ENCODE measurements around the gene LAMA2.

Gene LAMA2

DNA sequence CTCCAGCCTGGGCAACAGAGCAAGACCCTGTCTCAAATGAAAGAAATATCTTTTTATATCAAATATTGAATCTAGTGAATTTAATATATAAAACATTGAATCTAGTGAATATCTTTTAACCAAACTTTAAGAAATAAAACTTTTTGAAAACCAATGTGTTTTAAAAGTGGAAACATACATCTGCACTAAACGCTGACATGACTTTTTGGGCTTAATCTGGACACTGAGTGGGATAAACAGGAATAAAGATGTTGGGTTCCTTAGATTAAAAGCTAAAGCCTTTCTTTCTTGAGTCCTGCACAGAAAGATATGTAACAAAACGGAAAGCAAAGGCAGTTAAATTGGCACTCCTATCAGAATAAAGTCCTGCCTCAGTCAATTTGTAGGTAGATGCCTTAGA lies 636.8 kb downstream of the LAMA2 start:
- TF ChIP-seq YY1 (IDR thresholded peaks at IDR 0.05; ENCODE audit: low read depth): no peak
- TF ChIP-seq MAX (IDR thresholded peaks at IDR 0.05): no peak
- TF ChIP-seq NFIC (IDR thresholded peaks at IDR 0.05): no peak
- TF ChIP-seq ZBTB7A (IDR thresholded peaks at IDR 0.05; ENCODE audit: low read depth): no peak
- TF ChIP-seq CREB1 (IDR thresholded peaks at IDR 0.05; ENCODE audit: low read depth): no peak
- no peak for TF ChIP-seq EP300 (IDR thresholded peaks at IDR 0.05; ENCODE audit: borderline replicate concordance)
- no peak for TF ChIP-seq USF1 (IDR thresholded peaks at IDR 0.05)
- TF ChIP-seq TEAD4 (IDR thresholded peaks at IDR 0.05): no peak
- TF ChIP-seq TAF1 (IDR thresholded peaks at IDR 0.05; ENCODE audit: low read depth): no peak
- TF ChIP-seq TCF12 (IDR thresholded peaks at IDR 0.05; ENCODE audit: low read depth): no peak
- TF ChIP-seq EGR1 (IDR thresholded peaks at IDR 0.05): no peak
- TF ChIP-seq, protein P1, sequence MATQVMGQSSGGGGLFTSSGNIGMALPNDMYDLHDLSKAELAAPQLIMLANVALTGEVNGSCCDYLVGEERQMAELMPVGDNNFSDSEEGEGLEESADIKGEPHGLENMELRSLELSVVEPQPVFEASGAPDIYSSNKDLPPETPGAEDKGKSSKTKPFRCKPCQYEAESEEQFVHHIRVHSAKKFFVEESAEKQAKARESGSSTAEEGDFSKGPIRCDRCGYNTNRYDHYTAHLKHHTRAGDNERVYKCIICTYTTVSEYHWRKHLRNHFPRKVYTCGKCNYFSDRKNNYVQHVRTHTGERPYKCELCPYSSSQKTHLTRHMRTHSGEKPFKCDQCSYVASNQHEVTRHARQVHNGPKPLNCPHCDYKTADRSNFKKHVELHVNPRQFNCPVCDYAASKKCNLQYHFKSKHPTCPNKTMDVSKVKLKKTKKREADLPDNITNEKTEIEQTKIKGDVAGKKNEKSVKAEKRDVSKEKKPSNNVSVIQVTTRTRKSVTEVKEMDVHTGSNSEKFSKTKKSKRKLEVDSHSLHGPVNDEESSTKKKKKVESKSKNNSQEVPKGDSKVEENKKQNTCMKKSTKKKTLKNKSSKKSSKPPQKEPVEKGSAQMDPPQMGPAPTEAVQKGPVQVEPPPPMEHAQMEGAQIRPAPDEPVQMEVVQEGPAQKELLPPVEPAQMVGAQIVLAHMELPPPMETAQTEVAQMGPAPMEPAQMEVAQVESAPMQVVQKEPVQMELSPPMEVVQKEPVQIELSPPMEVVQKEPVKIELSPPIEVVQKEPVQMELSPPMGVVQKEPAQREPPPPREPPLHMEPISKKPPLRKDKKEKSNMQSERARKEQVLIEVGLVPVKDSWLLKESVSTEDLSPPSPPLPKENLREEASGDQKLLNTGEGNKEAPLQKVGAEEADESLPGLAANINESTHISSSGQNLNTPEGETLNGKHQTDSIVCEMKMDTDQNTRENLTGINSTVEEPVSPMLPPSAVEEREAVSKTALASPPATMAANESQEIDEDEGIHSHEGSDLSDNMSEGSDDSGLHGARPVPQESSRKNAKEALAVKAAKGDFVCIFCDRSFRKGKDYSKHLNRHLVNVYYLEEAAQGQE (IDR thresholded peaks at IDR 0.05; ENCODE audit: low read depth): no peak
- no peak for TF ChIP-seq RAD21 (IDR thresholded peaks at IDR 0.05; ENCODE audit: low read depth)
- no peak for TF ChIP-seq CEBPB (IDR thresholded peaks at IDR 0.05)
- TF ChIP-seq FOXM1 (IDR thresholded peaks at IDR 0.05; ENCODE audit: borderline replicate concordance, low read depth): no peak

DNA sequence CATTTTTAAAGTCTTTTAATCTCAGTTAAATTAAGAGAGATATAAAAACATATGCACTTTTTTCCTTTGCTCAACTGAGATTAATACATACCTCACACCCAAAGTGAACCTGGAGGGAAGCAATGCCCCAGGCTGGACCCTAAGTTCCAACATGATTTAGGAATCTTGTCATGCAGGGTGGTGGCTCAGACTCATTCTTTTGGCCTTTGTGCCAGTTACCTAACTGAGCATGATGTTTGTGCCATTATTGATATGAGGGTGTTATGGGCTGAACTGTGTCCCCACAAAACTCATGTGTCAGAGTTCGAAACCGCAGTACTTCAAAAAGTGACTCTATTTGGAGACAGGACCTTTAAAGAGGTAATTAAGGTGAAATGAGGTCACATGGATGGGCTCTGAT lies 639.0 kb downstream of the LAMA2 start:
- no peak for TF ChIP-seq USF1 (IDR thresholded peaks at IDR 0.05)
- no peak for TF ChIP-seq CREB1 (IDR thresholded peaks at IDR 0.05; ENCODE audit: low read depth)
- no peak for TF ChIP-seq YY1 (IDR thresholded peaks at IDR 0.05; ENCODE audit: low read depth)

DNA sequence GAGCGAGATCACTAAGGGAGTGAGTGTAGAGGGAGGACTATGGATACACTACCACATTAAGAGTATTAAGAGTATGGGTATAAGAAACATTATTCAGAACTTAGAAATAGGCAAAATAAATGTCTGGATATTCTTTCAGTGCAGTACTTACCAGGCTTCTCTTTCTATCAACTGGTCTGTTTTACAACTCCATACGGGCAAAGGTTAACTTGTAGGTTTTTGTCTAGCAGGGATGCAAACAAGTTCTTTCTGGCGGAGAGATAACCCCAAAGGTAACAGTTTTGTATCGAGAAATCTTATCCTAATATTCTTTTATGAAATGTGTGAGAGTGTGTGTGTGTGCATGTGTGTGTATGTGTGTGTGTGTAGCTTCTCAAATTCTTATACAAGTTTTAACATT lies 640.9 kb downstream of the LAMA2 start:
- TF ChIP-seq RAD21 (IDR thresholded peaks at IDR 0.05; ENCODE audit: low read depth) (no peak), TAF1 (IDR thresholded peaks at IDR 0.05; ENCODE audit: low read depth) (no peak), MAX (IDR thresholded peaks at IDR 0.05) (no peak), ZBTB7A (IDR thresholded peaks at IDR 0.05; ENCODE audit: low read depth) (no peak)
- TF ChIP-seq, protein P1 (IDR thresholded peaks at IDR 0.05; ENCODE audit: low read depth): no peak

GRCh38 chr6:129525055-129525454 lies 642.1 kb downstream of the LAMA2 start:
- no peak for TF ChIP-seq TAF1 (IDR thresholded peaks at IDR 0.05; ENCODE audit: low read depth)
- no peak for TF ChIP-seq USF1 (IDR thresholded peaks at IDR 0.05)
- no peak for TF ChIP-seq CEBPB (IDR thresholded peaks at IDR 0.05)
- TF ChIP-seq TCF12 (IDR thresholded peaks at IDR 0.05; ENCODE audit: low read depth): no peak
- TF ChIP-seq FOXM1 (IDR thresholded peaks at IDR 0.05; ENCODE audit: borderline replicate concordance, low read depth): no peak
- no peak for TF ChIP-seq CREB1 (IDR thresholded peaks at IDR 0.05; ENCODE audit: low read depth)
- no peak for TF ChIP-seq EP300 (IDR thresholded peaks at IDR 0.05; ENCODE audit: borderline replicate concordance)
- TF ChIP-seq ZBTB7A (IDR thresholded peaks at IDR 0.05; ENCODE audit: low read depth): no peak
- TF ChIP-seq, protein P1 (IDR thresholded peaks at IDR 0.05; ENCODE audit: low read depth): no peak
- TF ChIP-seq TEAD4 (IDR thresholded peaks at IDR 0.05): no peak
- no peak for TF ChIP-seq MAX (IDR thresholded peaks at IDR 0.05)
- TF ChIP-seq EGR1 (IDR thresholded peaks at IDR 0.05): no peak
- no peak for TF ChIP-seq YY1 (IDR thresholded peaks at IDR 0.05; ENCODE audit: low read depth)
- no peak for TF ChIP-seq NFIC (IDR thresholded peaks at IDR 0.05)
- no peak for TF ChIP-seq RAD21 (IDR thresholded peaks at IDR 0.05; ENCODE audit: low read depth)
